GM23338 (cell line): ENCODE measurements around the gene ADGRG7.

Experiments used
- CTCF ChIP-seq, 2 experiments: fragments of 200-600 bp in 1 of 2; sonication (generic) in 1 of 2; conservative IDR thresholded peaks; 2 replicates each; pipeline versions ENCODE4 v1.5.1 to v1.6.1; 2016 to 2017; ENCODE audit warnings: antibody characterized with exemption in 2 of 2, low read depth in 2 of 2, mild to moderate bottlenecking in 2 of 2, moderate library complexity in 1 of 2
- EZH2 ChIP-seq: fragments of 200-600 bp; sonication (generic); IDR thresholded peaks from one replicate; pipeline ENCODE4 v1.8.0; 2017; ENCODE audit warnings: antibody characterized with exemption, mild to moderate bottlenecking, low read depth; ENCODE audit not compliant: unreplicated experiment
- EZH2phosphoT487 ChIP-seq: fragments of 200-600 bp; sonication (generic); IDR thresholded peaks from one replicate; pipeline ENCODE4 v1.8.1; 2018; ENCODE audit warnings: antibody characterized with exemption; ENCODE audit not compliant: unreplicated experiment
- JUNB ChIP-seq: IDR thresholded peaks from one replicate; pipeline ENCODE4 v1.6.1; 2016; ENCODE audit warnings: antibody characterized with exemption; ENCODE audit not compliant: unreplicated experiment
- POLR2AphosphoS5 ChIP-seq: IDR thresholded peaks from 2 replicates; pipeline ENCODE4 v1.6.1; 2016; ENCODE audit warnings: antibody characterized with exemption, low read depth
- REST ChIP-seq: IDR thresholded peaks from one replicate; pipeline ENCODE4 v1.6.1; 2018; ENCODE audit warnings: antibody characterized with exemption; ENCODE audit not compliant: unreplicated experiment
- ZNF331 ChIP-seq: fragments of 250-450 bp; sonication (Bioruptor Pico); IDR thresholded peaks from 2 replicates; pipeline ENCODE4 v1.5.0; 2020; ENCODE audit warnings: low read depth, mild to moderate bottlenecking, moderate library complexity

- TF ChIP-seq CTCF (conservative IDR thresholded peaks at IDR 0.05; ENCODE audit: low read depth in 2 of 2) (peak in 1 of 2 experiments; percentile 33; a peak in 2 of 4 replicates), REST (no peak), EZH2 (no peak), POLR2AphosphoS5 (no peak), EZH2phosphoT487 (no peak), ZNF331 (CRISPR knock-in tag) (no peak), JUNB (no peak)
These were observed 100.5 kb downstream of the ADGRG7 start for GRCh38 chr3:100709842-100710260.
